ENCODE data around the gene KLHL25.

GRCh38 chr15:85837011-85837433 lies 42.3 kb upstream of the KLHL25 start:
- TF ChIP-seq POLR2AphosphoS5 (IDR thresholded peaks at IDR 0.05; ENCODE audit: low read depth, low read length) = 0 out of 2 replicates have a peak, but pooled peaks have one; percentile 32
- TF ChIP-seq, protein P1, sequence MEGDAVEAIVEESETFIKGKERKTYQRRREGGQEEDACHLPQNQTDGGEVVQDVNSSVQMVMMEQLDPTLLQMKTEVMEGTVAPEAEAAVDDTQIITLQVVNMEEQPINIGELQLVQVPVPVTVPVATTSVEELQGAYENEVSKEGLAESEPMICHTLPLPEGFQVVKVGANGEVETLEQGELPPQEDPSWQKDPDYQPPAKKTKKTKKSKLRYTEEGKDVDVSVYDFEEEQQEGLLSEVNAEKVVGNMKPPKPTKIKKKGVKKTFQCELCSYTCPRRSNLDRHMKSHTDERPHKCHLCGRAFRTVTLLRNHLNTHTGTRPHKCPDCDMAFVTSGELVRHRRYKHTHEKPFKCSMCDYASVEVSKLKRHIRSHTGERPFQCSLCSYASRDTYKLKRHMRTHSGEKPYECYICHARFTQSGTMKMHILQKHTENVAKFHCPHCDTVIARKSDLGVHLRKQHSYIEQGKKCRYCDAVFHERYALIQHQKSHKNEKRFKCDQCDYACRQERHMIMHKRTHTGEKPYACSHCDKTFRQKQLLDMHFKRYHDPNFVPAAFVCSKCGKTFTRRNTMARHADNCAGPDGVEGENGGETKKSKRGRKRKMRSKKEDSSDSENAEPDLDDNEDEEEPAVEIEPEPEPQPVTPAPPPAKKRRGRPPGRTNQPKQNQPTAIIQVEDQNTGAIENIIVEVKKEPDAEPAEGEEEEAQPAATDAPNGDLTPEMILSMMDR (IDR thresholded peaks at IDR 0.05) = no peak
- TF ChIP-seq TCF7L2 (IDR thresholded peaks at IDR 0.05; ENCODE audit: low read depth, low read length) = no peak
- 0 out of 4 replicates have a peak, but pooled peaks of 1 of the 2 experiments have one; percentile 14 for TF ChIP-seq REST (IDR thresholded peaks at IDR 0.05; ENCODE audit: insufficient read depth in 1 of 2, low read depth in 2 of 2, low read length in 1 of 2)
- no peak for TF ChIP-seq SIN3A (IDR thresholded peaks at IDR 0.05; ENCODE audit: borderline replicate concordance, insufficient read depth, low read depth, low read length)
